ENCODE measurements around the gene ADH4.

Gene ADH4

GRCh38 chr4:99078336-99078735 is 65.8 kb downstream of the ADH4 start:
- H3K27ac ChIP-seq (ENCODE audit: low read depth, low read length) = no peak overlapping the region
- H3K4me3 ChIP-seq (ENCODE audit: low read depth in 1 of 2, low read length in 2 of 2) = no peak overlapping the region
- H3K9ac ChIP-seq (ENCODE audit: low read length) = no peak overlapping the region
- H3K4me1 ChIP-seq (ENCODE audit: insufficient read depth, low read length) = peaks cover 3% of the 10 kb centered on the region
- H3K36me3 ChIP-seq (ENCODE audit: insufficient read depth, low read length) = peaks cover 78% of the 10 kb centered on the region
- H3K9me3 ChIP-seq (ENCODE audit: low read length) = no peaks in the 10 kb centered on the region
- H3K27me3 ChIP-seq (ENCODE audit: control insufficient read depth in 1 of 2, insufficient read depth in 2 of 2, low read length in 2 of 2) = no peaks in the 10 kb centered on the region

GRCh38 chr4:99077177-99077576 is 66.9 kb downstream of the ADH4 start:
- Histone ChIP-seq H3K4me3 (ENCODE audit: low read depth in 1 of 2, low read length in 2 of 2) (no peak overlapping the region), H3K27me3 (ENCODE audit: control insufficient read depth in 1 of 2, insufficient read depth in 2 of 2, low read length in 2 of 2) (no peaks in the 10 kb centered on the region), H3K4me1 (ENCODE audit: insufficient read depth, low read length) (no peaks in the 10 kb centered on the region), H3K9me3 (ENCODE audit: low read length) (no peaks in the 10 kb centered on the region), H3K36me3 (ENCODE audit: insufficient read depth, low read length) (peaks cover 76% of the 10 kb centered on the region), H3K9ac (ENCODE audit: low read length) (no peak overlapping the region), H3K27ac (ENCODE audit: low read depth, low read length) (no peak overlapping the region)

GRCh38 chr4:99076292-99076976 is 67.7 kb downstream of the ADH4 start:
- Histone ChIP-seq H3K9ac (ENCODE audit: low read length) (no peak overlapping the region), H3K27me3 (ENCODE audit: control insufficient read depth in 1 of 2, insufficient read depth in 2 of 2, low read length in 2 of 2) (no peaks in the 10 kb centered on the region), H3K27ac (ENCODE audit: low read depth, low read length) (no peak overlapping the region), H3K9me3 (ENCODE audit: low read length) (no peaks in the 10 kb centered on the region), H3K36me3 (ENCODE audit: insufficient read depth, low read length) (peaks cover 75% of the 10 kb centered on the region), H3K4me1 (ENCODE audit: insufficient read depth, low read length) (no peaks in the 10 kb centered on the region), H3K4me3 (ENCODE audit: low read depth in 1 of 2, low read length in 2 of 2) (no peak overlapping the region)

GRCh38 chr4:99074816-99075215 is 69.3 kb downstream of the ADH4 start:
- Histone ChIP-seq H3K9ac (ENCODE audit: low read length) (no peak overlapping the region), H3K36me3 (ENCODE audit: insufficient read depth, low read length) (peaks cover 59% of the 10 kb centered on the region), H3K27me3 (ENCODE audit: control insufficient read depth in 1 of 2, insufficient read depth in 2 of 2, low read length in 2 of 2) (no peaks in the 10 kb centered on the region)

More at GRCh38 chr4:99074816-99075215, 69.3 kb downstream of the ADH4 start:
- Histone ChIP-seq H3K9me3 (ENCODE audit: low read length) (no peaks in the 10 kb centered on the region), H3K27ac (ENCODE audit: low read depth, low read length) (no peak overlapping the region), H3K4me3 (ENCODE audit: low read depth in 1 of 2, low read length in 2 of 2) (no peak overlapping the region), H3K4me1 (ENCODE audit: insufficient read depth, low read length) (no peaks in the 10 kb centered on the region)

Measured in muscle layer of colon (tissue), 2 donors.